DOHH2 (cell line): ENCODE data around the gene MROH8.

Experiments used
- H3F3A ChIP-seq: fragments of 200-600 bp; sonication (generic), shearing (Covaris generic); 2 replicates; pipeline ENCODE4 v1.6.0; 2016; ENCODE audit warnings: antibody characterized with exemption, mild to moderate bottlenecking; ENCODE audit not compliant: control insufficient read depth, insufficient read depth
- H3K27ac ChIP-seq: fragments of 200-600 bp; sonication (generic); 2 replicates; pipeline ENCODE4 v1.5.1; 2014; ENCODE audit warnings: low read depth, mild to moderate bottlenecking, low read length, moderate library complexity
- H3K27me3 ChIP-seq: fragments of 200-600 bp; sonication (generic); 2 replicates; pipeline ENCODE4 v1.6.1; 2014; ENCODE audit warnings: mild to moderate bottlenecking, low read length, mixed read lengths; ENCODE audit not compliant: control insufficient read depth
- H3K36me3 ChIP-seq: fragments of 200-600 bp; sonication (generic); 2 replicates; pipeline ENCODE4 v1.6.1; 2014; ENCODE audit warnings: mild to moderate bottlenecking, low read length, moderate library complexity, mixed read lengths; ENCODE audit not compliant: control insufficient read depth
- H3K4me1 ChIP-seq: fragments of 200-600 bp; sonication (generic); 2 replicates; pipeline ENCODE4 v1.6.1; 2014; ENCODE audit warnings: mild to moderate bottlenecking, low read length, mixed read lengths; ENCODE audit not compliant: control insufficient read depth
- H3K4me2 ChIP-seq: fragments of 200-600 bp; sonication (generic); 2 replicates; pipeline ENCODE4 v1.6.0; 2014; ENCODE audit warnings: mild to moderate bottlenecking, low read length, moderate library complexity
- H3K4me3 ChIP-seq: fragments of 200-600 bp; sonication (generic); 2 replicates; pipeline ENCODE4 v1.5.1; 2014; ENCODE audit warnings: mild to moderate bottlenecking, low read length, mixed read lengths
- H3K79me2 ChIP-seq: fragments of 200-600 bp; sonication (generic); 2 replicates; pipeline ENCODE4 v1.6.1; 2014; ENCODE audit warnings: mild to moderate bottlenecking, low read length, mixed read lengths; ENCODE audit not compliant: control insufficient read depth
- H3K9me2 ChIP-seq: fragments of 200-600 bp; sonication (generic); replicated peaks from 2 replicates; pipeline ENCODE4 v1.6.1; 2014; ENCODE audit warnings: mild to moderate bottlenecking, low read length, mixed read lengths; ENCODE audit not compliant: control insufficient read depth
- H3K9me3 ChIP-seq: fragments of 200-600 bp; sonication (generic); 2 replicates; pipeline ENCODE4 v1.6.1; 2014; ENCODE audit warnings: antibody characterized with exemption, low read length, mixed read lengths; ENCODE audit not compliant: control insufficient read depth, insufficient read depth
- H4K20me1 ChIP-seq: fragments of 200-600 bp; sonication (generic); 2 replicates; pipeline ENCODE4 v1.6.0; 2014; ENCODE audit warnings: low read depth, mild to moderate bottlenecking, antibody characterized with exemption, low read length, moderate library complexity; ENCODE audit not compliant: control insufficient read depth, insufficient read depth
- CTCF ChIP-seq: fragments of 200-600 bp; sonication (generic); IDR thresholded peaks from one replicate; pipeline ENCODE4 v1.5.1; 2014; ENCODE audit warnings: antibody characterized with exemption, mild to moderate bottlenecking, low read depth, low read length; ENCODE audit not compliant: poor library complexity, severe bottlenecking
- EZH2phosphoT487 ChIP-seq: fragments of 200-600 bp; sonication (generic); IDR thresholded peaks from 2 replicates; pipeline ENCODE4 v1.6.1; 2017; ENCODE audit warnings: borderline replicate concordance, mild to moderate bottlenecking, antibody characterized with exemption, low read length, moderate library complexity, mixed read lengths

Gene MROH8

GRCh38 chr20:37144856-37145404 lies 34.4 kb downstream of the MROH8 start:
- H3K4me3 ChIP-seq: no peak overlapping the region

DNA sequence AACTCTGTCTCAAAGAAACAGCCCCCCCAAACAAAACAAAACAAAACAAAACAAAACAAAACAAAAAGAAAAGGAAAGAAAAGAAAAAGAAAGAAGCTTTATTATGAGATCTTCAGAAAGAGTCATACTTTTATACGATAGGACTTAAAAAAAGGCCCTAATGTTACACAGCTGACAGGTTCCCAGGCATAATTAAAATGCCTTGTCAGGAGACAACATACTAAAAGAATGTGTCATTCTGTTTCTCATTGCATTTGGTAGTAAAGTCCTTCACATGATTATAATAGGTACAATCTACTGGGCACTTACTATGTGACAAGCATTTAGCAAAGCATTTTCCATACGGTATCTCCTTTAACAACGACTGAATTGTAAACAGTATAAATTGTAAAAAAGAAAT lies 36.6 kb downstream of the MROH8 start:
- Histone ChIP-seq H3K36me3 (no peaks in the 10 kb centered on the region), H3K9me3 (no peaks in the 10 kb centered on the region), H3F3A (no peaks in the 10 kb centered on the region), H3K4me2 (no peak overlapping the region), H3K27ac (no peak overlapping the region), H3K4me3 (no peak overlapping the region), H3K27me3 (no peaks in the 10 kb centered on the region), H3K4me1 (no peaks in the 10 kb centered on the region), H3K79me2 (no peaks in the 10 kb centered on the region), H3K9me2 (no peaks in the 10 kb centered on the region), H4K20me1 (no peaks in the 10 kb centered on the region)
- TF ChIP-seq EZH2phosphoT487: no peak
- TF ChIP-seq CTCF: no peak

More at GRCh38 chr20:37144856-37145404, 34.4 kb downstream of the MROH8 start:
- H3K9me2 ChIP-seq: no peaks in the 10 kb centered on the region
- no peak for TF ChIP-seq EZH2phosphoT487
- no peak overlapping the region for H3K27ac ChIP-seq
- H3K27me3 ChIP-seq: no peaks in the 10 kb centered on the region
- H4K20me1 ChIP-seq: no peaks in the 10 kb centered on the region
- no peak overlapping the region for H3K4me2 ChIP-seq
- H3F3A ChIP-seq: no peaks in the 10 kb centered on the region
- no peaks in the 10 kb centered on the region for H3K9me3 ChIP-seq
- no peaks in the 10 kb centered on the region for H3K79me2 ChIP-seq
- H3K36me3 ChIP-seq: no peaks in the 10 kb centered on the region
- no peaks in the 10 kb centered on the region for H3K4me1 ChIP-seq

DNA sequence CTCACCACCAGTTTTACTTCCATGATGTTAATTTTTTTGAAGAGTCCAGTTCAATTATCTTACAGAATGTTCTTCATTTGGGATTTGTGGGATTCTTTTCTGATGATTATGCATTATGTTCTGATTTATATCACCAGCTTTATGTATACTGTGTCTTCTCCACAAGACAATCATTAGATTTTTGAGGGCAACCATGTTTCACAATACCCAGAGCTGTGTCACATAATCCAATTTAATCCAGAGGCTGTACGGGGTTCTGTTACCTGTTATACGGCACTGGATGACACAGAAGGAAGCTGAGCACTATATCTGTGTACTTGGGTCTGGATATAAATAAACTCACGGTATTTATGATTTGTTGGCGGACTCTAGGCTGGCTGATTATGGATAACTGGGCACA lies 41.8 kb downstream of the MROH8 start:
- H3F3A ChIP-seq: no peaks in the 10 kb centered on the region
- no peaks in the 10 kb centered on the region for H3K36me3 ChIP-seq

More for the DNA sequence above, 41.8 kb downstream of the MROH8 start:
- Histone ChIP-seq H3K27ac (no peak overlapping the region), H4K20me1 (no peaks in the 10 kb centered on the region), H3K4me2 (no peak overlapping the region), H3K4me1 (no peaks in the 10 kb centered on the region), H3K27me3 (no peaks in the 10 kb centered on the region), H3K9me3 (no peaks in the 10 kb centered on the region), H3K9me2 (no peaks in the 10 kb centered on the region), H3K4me3 (no peak overlapping the region), H3K79me2 (no peaks in the 10 kb centered on the region)
- TF ChIP-seq EZH2phosphoT487 (no peak), CTCF (no peak)
